D721Med (cell line): ENCODE data around the gene ASS1.

Source experiments
- DNase-seq: peaks from one replicate; pipeline ENCODE4 v3.0.0; 2011; ENCODE audit warnings: low spot score; ENCODE audit not compliant: insufficient read length
- FAIRE-seq: peaks from 2 replicates; lab custom pipeline; 2011; peaks lifted over from hg19 to GRCh38; lab: Jason Lieb, UNC
- TF ChIP-seq, protein P1 (sequence below): IDR thresholded peaks from 2 replicates; pipeline ENCODE4 v1.5.1; 2012; ENCODE audit warnings: mild to moderate bottlenecking, control low read depth; ENCODE audit not compliant: insufficient read depth; ENCODE audit errors: missing control alignments

Gene ASS1

DNA sequence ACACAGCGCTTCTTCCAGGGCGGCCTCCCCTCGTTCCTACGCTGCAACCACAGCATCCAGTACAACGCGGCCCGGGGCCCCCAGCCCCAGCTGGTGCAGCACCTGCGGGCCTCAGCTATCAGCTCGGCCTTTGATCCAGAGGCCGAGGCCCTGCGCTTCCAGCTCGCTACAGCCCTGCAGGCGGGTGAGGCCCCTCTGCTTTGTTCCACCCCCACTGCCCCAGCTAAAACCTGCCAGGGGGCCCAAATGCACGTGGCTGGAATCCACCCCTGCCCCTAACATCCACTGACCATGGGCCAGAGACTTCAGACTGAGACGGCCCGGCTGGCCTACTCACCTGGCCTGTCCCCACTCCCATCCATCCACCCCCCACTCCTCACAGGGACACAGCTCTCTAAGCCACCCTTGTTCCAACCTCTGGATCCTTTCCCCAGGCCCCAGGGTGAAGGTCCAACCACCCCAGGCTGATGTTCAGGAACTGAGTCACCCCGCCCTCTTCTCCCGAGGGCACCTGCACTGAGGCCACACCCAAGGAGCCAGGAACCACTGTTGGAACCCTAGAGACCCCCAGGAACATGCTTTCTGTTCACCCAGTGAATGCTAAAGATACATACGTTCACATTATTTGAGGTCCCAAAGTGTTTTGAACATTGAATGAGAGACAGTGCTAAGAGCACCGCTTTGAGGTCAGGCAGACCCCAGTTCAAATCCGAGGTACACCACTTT, 18.9 kb upstream of the ASS1 start:
- DNase-seq, result no peak
- FAIRE-seq, result no peak
- TF ChIP-seq, protein P1, sequence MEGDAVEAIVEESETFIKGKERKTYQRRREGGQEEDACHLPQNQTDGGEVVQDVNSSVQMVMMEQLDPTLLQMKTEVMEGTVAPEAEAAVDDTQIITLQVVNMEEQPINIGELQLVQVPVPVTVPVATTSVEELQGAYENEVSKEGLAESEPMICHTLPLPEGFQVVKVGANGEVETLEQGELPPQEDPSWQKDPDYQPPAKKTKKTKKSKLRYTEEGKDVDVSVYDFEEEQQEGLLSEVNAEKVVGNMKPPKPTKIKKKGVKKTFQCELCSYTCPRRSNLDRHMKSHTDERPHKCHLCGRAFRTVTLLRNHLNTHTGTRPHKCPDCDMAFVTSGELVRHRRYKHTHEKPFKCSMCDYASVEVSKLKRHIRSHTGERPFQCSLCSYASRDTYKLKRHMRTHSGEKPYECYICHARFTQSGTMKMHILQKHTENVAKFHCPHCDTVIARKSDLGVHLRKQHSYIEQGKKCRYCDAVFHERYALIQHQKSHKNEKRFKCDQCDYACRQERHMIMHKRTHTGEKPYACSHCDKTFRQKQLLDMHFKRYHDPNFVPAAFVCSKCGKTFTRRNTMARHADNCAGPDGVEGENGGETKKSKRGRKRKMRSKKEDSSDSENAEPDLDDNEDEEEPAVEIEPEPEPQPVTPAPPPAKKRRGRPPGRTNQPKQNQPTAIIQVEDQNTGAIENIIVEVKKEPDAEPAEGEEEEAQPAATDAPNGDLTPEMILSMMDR, result no peak

DNA sequence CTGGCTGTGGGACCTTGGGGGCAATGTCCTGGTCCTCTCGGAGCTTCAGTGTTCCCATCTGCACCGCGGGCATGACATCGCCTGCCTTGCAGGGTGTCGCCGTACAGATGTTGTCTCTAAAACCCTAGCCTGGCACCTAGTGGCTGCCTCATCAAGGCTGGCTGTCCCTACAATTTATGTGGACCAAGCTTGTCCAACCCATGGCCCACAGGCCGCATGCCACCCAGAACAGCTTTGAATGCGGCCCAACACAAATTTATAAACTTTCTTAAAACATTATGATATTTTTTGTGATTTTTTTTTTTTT, 18.3 kb upstream of the ASS1 start:
- FAIRE-seq, result no peak

DNA sequence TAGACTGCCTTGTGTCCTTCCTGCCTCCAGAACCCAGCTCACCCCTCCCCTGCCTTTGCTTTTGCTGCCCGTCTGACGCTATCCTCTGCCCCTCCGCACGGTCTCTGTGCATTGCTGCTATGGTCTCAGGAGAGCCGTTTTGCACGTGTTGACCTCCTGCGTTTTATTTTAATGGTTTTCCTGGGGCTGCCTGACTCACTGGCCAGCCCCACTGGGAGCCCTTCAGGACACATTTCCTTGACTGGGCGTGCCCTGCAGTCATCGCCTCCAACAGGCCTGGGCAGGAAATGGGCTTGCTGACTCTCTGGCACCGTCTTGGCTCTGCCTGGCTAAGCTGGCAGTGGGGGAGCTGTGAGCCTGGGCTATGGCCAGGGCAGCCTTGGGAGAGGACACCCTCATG, 17.9 kb upstream of the ASS1 start:
- DNase-seq (no peak), FAIRE-seq (no peak)
- TF ChIP-seq, protein P1, result no peak

More for the DNA sequence above, 18.3 kb upstream of the ASS1 start:
- TF ChIP-seq, protein P1, result no peak
- DNase-seq, result no peak

DNA sequence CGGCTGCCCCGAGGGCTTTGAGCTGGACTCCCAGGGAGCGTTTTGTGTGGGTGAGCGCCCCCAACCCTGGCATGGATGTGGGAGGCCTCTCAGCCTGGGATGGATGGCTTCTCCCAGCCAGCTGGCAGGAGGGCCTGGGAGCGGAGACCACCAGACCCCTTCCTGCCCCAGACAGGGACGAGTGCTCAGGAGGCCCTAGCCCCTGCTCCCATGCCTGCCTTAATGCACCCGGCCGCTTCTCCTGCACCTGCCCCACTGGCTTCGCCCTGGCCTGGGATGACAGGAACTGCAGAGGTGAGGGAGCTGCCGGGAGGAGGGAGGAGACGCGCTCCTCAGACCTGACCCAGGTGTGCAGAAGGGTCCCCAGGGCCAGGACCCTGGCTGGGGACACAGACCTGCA, 17.4 kb upstream of the ASS1 start:
- TF ChIP-seq, protein P1, result no peak
- DNase-seq, result no peak
- FAIRE-seq, result no peak

DNA sequence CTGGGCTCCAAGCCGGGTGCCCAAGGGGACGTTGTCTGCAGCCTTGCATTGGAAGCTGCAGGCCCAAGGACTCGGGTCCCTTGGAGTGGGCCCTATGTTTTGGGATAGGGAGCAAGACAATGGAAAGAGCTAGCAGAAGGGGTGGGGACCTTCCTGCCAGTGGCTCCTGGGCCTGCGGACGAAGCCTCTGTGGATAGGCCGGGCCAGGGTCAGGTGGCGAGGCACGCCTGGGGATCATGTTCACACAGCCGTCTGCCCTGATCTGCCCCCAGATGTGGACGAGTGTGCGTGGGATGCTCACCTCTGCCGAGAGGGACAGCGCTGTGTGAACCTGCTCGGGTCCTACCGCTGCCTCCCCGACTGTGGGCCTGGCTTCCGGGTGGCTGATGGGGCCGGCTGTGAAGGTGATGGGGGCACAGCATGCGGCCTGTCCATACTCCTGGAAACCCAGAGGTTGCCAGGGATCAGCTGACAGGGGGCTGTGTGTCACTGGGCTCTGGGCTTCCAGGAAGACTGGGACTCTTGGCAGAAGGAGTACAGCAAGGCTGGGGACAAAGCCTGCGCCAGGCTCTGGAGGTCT, 16.6 kb upstream of the ASS1 start:
- no peak for FAIRE-seq
- TF ChIP-seq, protein P1, result no peak

GRCh38 chr9:130429381-130429780, 15.4 kb upstream of the ASS1 start:
- no peak for DNase-seq
- FAIRE-seq, result no peak
- TF ChIP-seq, protein P1, result no peak

More for the DNA sequence above, 16.6 kb upstream of the ASS1 start:
- no peak for DNase-seq

GRCh38 chr9:130429831-130430230, 14.9 kb upstream of the ASS1 start:
- TF ChIP-seq, protein P1, result no peak
- FAIRE-seq, result no peak
- no peak for DNase-seq
